ENCODE measurements around the gene CDH4. TPM values are rescaled to one million over a fixed set of nuclear protein-coding genes. Genes with fewer than 3 reads are reported as not detected.
A peak's percentile ranks its signal among the peaks of the same experiment; 100 is the strongest.

Gene CDH4
- total and polyA plus RNA-seq, 9 of the 15 experiments (the other 6 are each of a cell fraction or from before 2014, with no cell fraction given), result 0.04 TPM; not detected in 8

GRCh38 chr20:61976644-61977418, 724.8 kb downstream of the CDH4 start:
- BruUV-seq (replicated peaks), result no TSS peak
- no peaks in the 10 kb centered on the region for H3K9me1 ChIP-seq (ENCODE audit: control insufficient read depth, insufficient read depth, low read length)
- H3K4me1 ChIP-seq (replicated peaks in 1 of 2; ENCODE audit: control insufficient read depth in 2 of 2, insufficient read depth in 2 of 2, low read length in 2 of 2), result peaks cover 0 to 15% of the 10 kb centered on the region in 2 experiments; a peak in 1 of 5 replicates
- peaks cover 39% of the 10 kb centered on the region; the same call in 1 of the 3 replicates for H3K36me3 ChIP-seq (ENCODE audit: control insufficient read depth, insufficient read depth, low read length)
- WGBS (ENCODE audit: insufficient coverage, low coverage, missing lambda C conversion rate), result 95% methylated on average over 13 of the region's 45 CpGs
- in situ Hi-C loops (cut with MboI) (no loop called here), intact Hi-C loops (cut with micrococcal nuclease) (no loop called here)
- TF ChIP-seq POLR2G (IDR thresholded peaks at IDR 0.05; ENCODE audit: low read depth, low read length) (0 out of 2 replicates have a peak, but pooled peaks have one; percentile 18), CHCHD3 (CRISPR knock-in tag; IDR thresholded peaks at IDR 0.05) (no peak)
- no peak overlapping the region for H3K9ac ChIP-seq (ENCODE audit: insufficient read depth in 1 of 2, low read depth in 2 of 2, low read length in 2 of 2)
- DNase-seq (ENCODE audit: extremely low read depth in 1 of 4, low spot score in 3 of 4) (no peak), FAIRE-seq (no peak), ATAC-seq (no peak)
- no peaks in the 10 kb centered on the region for H3K9me3 ChIP-seq (replicated peaks; ENCODE audit: control insufficient read depth, insufficient read depth, low read depth, low read length)
- H3K79me2 ChIP-seq (ENCODE audit: control insufficient read depth, insufficient read depth, low read length), result peaks cover 9% of the 10 kb centered on the region; the same call in 1 of the 3 replicates
- no peaks in the 10 kb centered on the region for H3K27me3 ChIP-seq (ENCODE audit: control insufficient read depth in 2 of 2, insufficient read depth in 2 of 2, low read length in 2 of 2)
- ChIA-PET CTCF (ENCODE audit: low intra/inter-chr PET ratio) (no interaction called here), POLR2A (interaction anchor here (0.8 kb wide), 1 partner anchor 8 kb away, joined by 3 read pairs; no protein-coding TSS in a partner anchor)
- no peak overlapping the region for H2AFZ ChIP-seq (ENCODE audit: low read depth, low read length)
- H3K27ac ChIP-seq (ENCODE audit: extremely low read depth, low read depth, low read length), result no peak overlapping the region
- no peak overlapping the region for H3K4me2 ChIP-seq (ENCODE audit: insufficient read depth, low read length)
- H4K20me1 ChIP-seq (replicated peaks; ENCODE audit: control insufficient read depth, insufficient read depth, low read length), result 0 out of 2 replicates have a peak, but pooled peaks cover 5% of the 10 kb centered on the region
- no peak overlapping the region for H3K4me3 ChIP-seq

- intact Hi-C loops (cut with micrococcal nuclease), result no loop called here
- peaks cover 39% of the 10 kb centered on the region; the same call in 1 of the 3 replicates for H3K36me3 ChIP-seq (ENCODE audit: control insufficient read depth, insufficient read depth, low read length)
- CTCF ChIA-PET (ENCODE audit: low intra/inter-chr PET ratio), result no interaction called here
- WGBS (ENCODE audit: insufficient coverage, low coverage, missing lambda C conversion rate), result 93% methylated on average over 7 of the region's 10 CpGs
- in situ Hi-C loops (cut with MboI), result no loop called here
- no peaks in the 10 kb centered on the region for H3K9me3 ChIP-seq (replicated peaks; ENCODE audit: control insufficient read depth, insufficient read depth, low read depth, low read length)
- peaks cover 0 to 15% of the 10 kb centered on the region in 2 experiments; a peak in 1 of 5 replicates for H3K4me1 ChIP-seq (replicated peaks in 1 of 2; ENCODE audit: control insufficient read depth in 2 of 2, insufficient read depth in 2 of 2, low read length in 2 of 2)
- no peak for TF ChIP-seq THAP12 (CRISPR knock-in tag; IDR thresholded peaks at IDR 0.05)
- TF ChIP-seq ZFPM2 (CRISPR knock-in tag; IDR thresholded peaks at IDR 0.05), result no peak
- POLR2A ChIA-PET, result interaction anchor here (0.8 kb wide), 1 partner anchor 9 kb away, joined by 3 read pairs; no protein-coding TSS in a partner anchor
- no TSS peak for BruUV-seq (replicated peaks)
- no peaks in the 10 kb centered on the region for H3K9me1 ChIP-seq (ENCODE audit: control insufficient read depth, insufficient read depth, low read length)
- H3K79me2 ChIP-seq (ENCODE audit: control insufficient read depth, insufficient read depth, low read length), result peaks cover 9% of the 10 kb centered on the region; the same call in 1 of the 3 replicates
- no peak overlapping the region for H3K27ac ChIP-seq (ENCODE audit: extremely low read depth, low read depth, low read length)
- no peak for FAIRE-seq
- no peaks in the 10 kb centered on the region for H3K27me3 ChIP-seq (ENCODE audit: control insufficient read depth in 2 of 2, insufficient read depth in 2 of 2, low read length in 2 of 2)
- no peak overlapping the region for H3K4me2 ChIP-seq (ENCODE audit: insufficient read depth, low read length)
- no peak overlapping the region for H3K9ac ChIP-seq (ENCODE audit: insufficient read depth in 1 of 2, low read depth in 2 of 2, low read length in 2 of 2)
- no peak overlapping the region for H2AFZ ChIP-seq (ENCODE audit: low read depth, low read length)
- 0 out of 2 replicates have a peak, but pooled peaks cover 5% of the 10 kb centered on the region for H4K20me1 ChIP-seq (replicated peaks; ENCODE audit: control insufficient read depth, insufficient read depth, low read length)
- no peak for ATAC-seq
- no peak overlapping the region for H3K4me3 ChIP-seq
- no peak for DNase-seq (ENCODE audit: extremely low read depth in 1 of 4, low spot score in 3 of 4)
Observed at GRCh38 chr20:61977419-61977786, 725.3 kb downstream of the CDH4 start.
